Kidney (tissue), 14 donors: ENCODE measurements around the gene SLC12A3. TPM values are rescaled to one million over a fixed set of nuclear protein-coding genes. Genes with fewer than 3 reads are reported as not detected.
"Not testable (repeated sequence)": the region's sequence is repeated elsewhere in the genome, so short reads cannot be mapped to it uniquely, and the experiment has no call there.

Experiments used
- DNase-seq, 5 donors: peaks; one replicate each; pipeline ENCODE4 v3.0.0-alpha.2; 2013 to 2020
- FAIRE-seq: peaks from 2 replicates; lab custom pipeline; 2012; peaks lifted over from hg19 to GRCh38; lab: Jason Lieb, UNC
- H3K27ac ChIP-seq, 2 donors: one replicate each; pipeline ENCODE4 v1.7.0; 2013; ENCODE audit warnings: low read depth in 2 of 2, low read length in 2 of 2, inconsistent platforms in 1 of 2
- H3K27me3 ChIP-seq: one replicate; pipeline ENCODE4 v1.7.1; 2013; ENCODE audit warnings: low read length, inconsistent platforms; ENCODE audit not compliant: control insufficient read depth, insufficient read depth
- H3K36me3 ChIP-seq, 3 donors: one replicate each; pipeline versions ENCODE4 v1.7.0 to v1.7.1; 2013; ENCODE audit warnings: low read length in 3 of 3, control low read depth in 1 of 3, inconsistent platforms in 1 of 3; ENCODE audit not compliant: insufficient read depth in 3 of 3, control insufficient read depth in 2 of 3
- H3K4me1 ChIP-seq, 3 donors: one replicate each; pipeline versions ENCODE4 v1.7.0 to v1.7.1; 2013; ENCODE audit warnings: low read length in 3 of 3, inconsistent platforms in 1 of 3, low read depth in 1 of 3; ENCODE audit not compliant: control insufficient read depth in 2 of 3, insufficient read depth in 2 of 3
- H3K4me3 ChIP-seq, 3 donors: one replicate each; pipeline versions ENCODE4 v1.7.0 to v1.8.1; 2013; ENCODE audit warnings: low read length in 3 of 3, control low read depth in 1 of 3, inconsistent platforms in 1 of 3
- H3K9ac ChIP-seq, 3 donors: one replicate each; pipeline versions ENCODE4 v1.7.0 to v1.7.1; 2013; ENCODE audit warnings: low read length in 3 of 3, control low read depth in 1 of 3, inconsistent platforms in 1 of 3
- H3K9me3 ChIP-seq, 3 donors: one replicate each; pipeline versions ENCODE4 v1.7.0 to v1.7.1; 2013; ENCODE audit warnings: low read length in 3 of 3, control low read depth in 1 of 3, inconsistent platforms in 1 of 3; ENCODE audit not compliant: control insufficient read depth in 2 of 3, insufficient read depth in 1 of 3
- intact Hi-C: fragments of 100-400 bp; cut with DNase I; formaldehyde crosslinking; loops from one replicate; pipeline ENCODE4 v1.11.1; 2022
- polyA plus RNA-seq: library from polyadenylated mRNA; stranded (reverse); fragments of 350-450 nt; fragmentation: Illumina TruSeq; extraction: RNeasy Lipid Tissue Mini Kit (QIAGEN cat#74804); gene quantifications from one replicate; pipeline ENCODE4 v1.2.3, GENCODE V29; 2014; ENCODE audit warnings: low read depth, low replicate concordance; ENCODE audit not compliant: insufficient read depth
- total RNA-seq: library from RNA; stranded (reverse); fragmentation: NEBNext Ultra II Directional; extraction: Animal tissue kit (Norgen Biotek cat#: 25700); gene quantifications from one replicate; pipeline ENCODE4 v1.2.1, GENCODE V29; 2021
- TF ChIP-seq, protein P1 (sequence below): IDR thresholded peaks from 3 replicates; pipeline ENCODE4 v1.5.1; 2012; ENCODE audit warnings: mild to moderate bottlenecking, moderate library complexity, borderline replicate concordance; ENCODE audit not compliant: insufficient read depth; ENCODE audit errors: extremely low read depth
- donor health status: control.
- donor health status: control.
- donor health status: control.
- donor health status: control.
- donor health status: control.
- donor health status: DM: yes; HTN: yes; CAD: no.
- donor health status: Normal renal cell carcinoma (clear cell type).

SLC12A3 gene
- total and polyA plus RNA-seq, 2 donors from 2014 or later, result 5.4 to 277 TPM

DNA sequence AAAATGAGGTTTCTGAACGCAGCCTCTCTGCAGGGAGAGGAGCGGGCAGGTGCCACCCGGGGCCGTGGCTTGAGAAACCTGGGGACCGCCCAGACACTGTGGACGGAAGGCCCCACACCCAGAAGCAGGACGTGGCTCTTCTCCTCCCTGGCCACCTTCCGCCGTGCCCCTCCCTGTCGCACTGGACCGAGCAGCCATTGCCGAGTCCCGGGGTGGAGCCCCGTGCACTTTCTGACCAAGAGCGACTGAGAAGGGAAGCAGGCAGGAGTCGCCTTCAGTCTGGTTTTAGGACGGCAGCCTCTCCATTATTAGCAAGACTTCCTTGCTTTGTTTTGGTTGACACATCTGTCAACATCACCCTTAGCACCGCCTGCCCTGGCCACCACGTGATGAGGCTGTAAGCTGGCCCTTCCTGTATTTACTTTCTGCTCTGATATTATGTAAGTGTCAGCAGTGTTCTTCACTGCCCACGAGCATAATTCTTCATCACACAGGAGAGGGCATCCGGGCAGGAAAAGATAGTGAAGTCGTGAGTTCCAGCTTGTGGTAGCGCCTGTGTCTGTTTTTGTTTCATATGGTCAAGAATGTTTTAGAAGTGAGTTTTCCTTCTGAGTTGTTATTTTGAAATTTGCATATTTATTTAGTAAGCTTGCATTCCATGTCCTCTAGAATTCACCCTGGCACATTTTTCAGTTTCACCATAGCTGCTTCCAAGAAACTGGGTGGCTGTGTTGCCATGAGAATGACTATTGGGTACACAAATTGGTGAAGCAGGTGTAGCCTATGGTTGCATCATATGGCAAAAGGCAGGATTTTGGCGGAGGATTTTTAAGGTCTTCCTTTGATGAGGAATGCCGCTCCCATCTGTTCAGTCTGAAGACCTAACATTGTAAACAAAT is 68.0 kb downstream of the SLC12A3 start:
- peaks cover 5 to 19% (median 18%) of the 10 kb centered on the region in 3 donors for H3K4me1 ChIP-seq
- H3K27me3 ChIP-seq, result no peaks in the 10 kb centered on the region
- TF ChIP-seq, protein P1, sequence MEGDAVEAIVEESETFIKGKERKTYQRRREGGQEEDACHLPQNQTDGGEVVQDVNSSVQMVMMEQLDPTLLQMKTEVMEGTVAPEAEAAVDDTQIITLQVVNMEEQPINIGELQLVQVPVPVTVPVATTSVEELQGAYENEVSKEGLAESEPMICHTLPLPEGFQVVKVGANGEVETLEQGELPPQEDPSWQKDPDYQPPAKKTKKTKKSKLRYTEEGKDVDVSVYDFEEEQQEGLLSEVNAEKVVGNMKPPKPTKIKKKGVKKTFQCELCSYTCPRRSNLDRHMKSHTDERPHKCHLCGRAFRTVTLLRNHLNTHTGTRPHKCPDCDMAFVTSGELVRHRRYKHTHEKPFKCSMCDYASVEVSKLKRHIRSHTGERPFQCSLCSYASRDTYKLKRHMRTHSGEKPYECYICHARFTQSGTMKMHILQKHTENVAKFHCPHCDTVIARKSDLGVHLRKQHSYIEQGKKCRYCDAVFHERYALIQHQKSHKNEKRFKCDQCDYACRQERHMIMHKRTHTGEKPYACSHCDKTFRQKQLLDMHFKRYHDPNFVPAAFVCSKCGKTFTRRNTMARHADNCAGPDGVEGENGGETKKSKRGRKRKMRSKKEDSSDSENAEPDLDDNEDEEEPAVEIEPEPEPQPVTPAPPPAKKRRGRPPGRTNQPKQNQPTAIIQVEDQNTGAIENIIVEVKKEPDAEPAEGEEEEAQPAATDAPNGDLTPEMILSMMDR, result no peak
- H3K9me3 ChIP-seq, result no peaks in the 10 kb centered on the region
- H3K4me3 ChIP-seq, result peak overlapping the region; percentile 78 to 89 (median 87)
- peak overlapping the region; percentile 99 for H3K27ac ChIP-seq
- intact Hi-C loops, result no loop called here
- peak overlapping the region; percentile 39 to 99 (median 95) for H3K9ac ChIP-seq
- peaks cover 6 to 33% (median 24%) of the 10 kb centered on the region in 3 donors for H3K36me3 ChIP-seq
- DNase-seq (peak; percentile 63 to 93 (median 83)), FAIRE-seq (no peak)

DNA sequence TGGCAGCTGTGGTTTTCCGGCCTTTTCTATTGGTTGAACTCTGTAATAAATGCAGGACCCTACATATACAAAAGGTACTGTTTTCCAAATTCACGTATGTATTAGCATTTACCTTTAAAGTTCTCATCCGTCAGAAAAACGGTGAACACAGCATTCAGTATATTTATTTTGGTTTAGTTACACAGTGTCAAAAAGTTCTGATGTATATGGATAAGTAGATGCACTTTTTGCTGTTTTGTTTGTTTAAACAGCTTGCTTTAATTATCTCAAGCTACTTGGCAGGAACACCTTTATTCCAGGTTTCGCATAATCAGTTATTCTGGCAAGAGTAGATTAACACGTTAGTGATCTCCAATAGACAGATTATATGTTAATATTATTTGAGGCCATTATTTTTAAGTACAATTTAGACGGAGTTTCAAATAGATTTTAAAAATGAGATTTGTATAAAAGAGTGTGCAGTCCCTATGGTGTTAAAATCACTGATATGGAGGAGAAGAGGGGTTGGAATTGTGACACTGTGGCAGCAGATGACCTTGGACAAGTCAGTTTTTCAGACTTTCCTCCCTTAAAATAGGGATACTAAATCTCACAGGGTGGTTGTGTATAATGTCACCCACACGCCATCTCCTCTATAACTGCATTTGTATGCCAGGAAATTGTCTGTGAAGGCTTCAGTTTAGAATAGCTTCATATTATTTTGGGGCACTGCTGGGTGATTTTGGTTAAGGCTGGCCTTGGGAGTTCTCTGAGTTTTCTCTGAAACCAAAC is 69.0 kb downstream of the SLC12A3 start:
- Histone ChIP-seq H3K4me1 (peaks cover 5 to 19% (median 18%) of the 10 kb centered on the region in 3 donors), H3K9me3 (no peaks in the 10 kb centered on the region), H3K36me3 (peaks cover 6 to 41% (median 31%) of the 10 kb centered on the region in 3 donors), H3K9ac (peak overlapping the region; percentile 39 to 99 (median 95)), H3K27me3 (no peaks in the 10 kb centered on the region), H3K4me3 (peak overlapping the region; percentile 78 to 89 (median 87)), H3K27ac (peak overlapping the region; percentile 99)
- DNase-seq (no peak), FAIRE-seq (no peak)
- TF ChIP-seq, protein P1, result no peak
- intact Hi-C loops, result no loop called here

GRCh38 chr16:56934599-56935145 is 69.7 kb downstream of the SLC12A3 start:
- intact Hi-C loops, FAIRE-seq, H3K9me3 ChIP-seq, H3K27me3 ChIP-seq, DNase-seq: not testable (repeated sequence)
- Histone ChIP-seq H3K4me3 (peak overlapping the region; percentile 28 to 89 (median 87)), H3K4me1 (peaks cover 5 to 19% (median 18%) of the 10 kb centered on the region in 3 donors), H3K9ac (peak overlapping the region; percentile 7 to 99 (median 95)), H3K36me3 (peaks cover 6 to 48% (median 38%) of the 10 kb centered on the region in 3 donors), H3K27ac (peak overlapping the region; percentile 26 to 99)
